ENCODE data around the gene RABL2B.

The RABL2B gene

GRCh38 chr22:50722716-50723428, 60.6 kb downstream of the RABL2B start:
- in situ Hi-C loops (cut with MboI; ENCODE audit: low sequenced_read_pairs): no loop called here

- in situ Hi-C loops (cut with MboI; ENCODE audit: low sequenced_read_pairs): no loop called here
Measured at GRCh38 chr22:50722048-50722701, 61.3 kb downstream of the RABL2B start.

DNA sequence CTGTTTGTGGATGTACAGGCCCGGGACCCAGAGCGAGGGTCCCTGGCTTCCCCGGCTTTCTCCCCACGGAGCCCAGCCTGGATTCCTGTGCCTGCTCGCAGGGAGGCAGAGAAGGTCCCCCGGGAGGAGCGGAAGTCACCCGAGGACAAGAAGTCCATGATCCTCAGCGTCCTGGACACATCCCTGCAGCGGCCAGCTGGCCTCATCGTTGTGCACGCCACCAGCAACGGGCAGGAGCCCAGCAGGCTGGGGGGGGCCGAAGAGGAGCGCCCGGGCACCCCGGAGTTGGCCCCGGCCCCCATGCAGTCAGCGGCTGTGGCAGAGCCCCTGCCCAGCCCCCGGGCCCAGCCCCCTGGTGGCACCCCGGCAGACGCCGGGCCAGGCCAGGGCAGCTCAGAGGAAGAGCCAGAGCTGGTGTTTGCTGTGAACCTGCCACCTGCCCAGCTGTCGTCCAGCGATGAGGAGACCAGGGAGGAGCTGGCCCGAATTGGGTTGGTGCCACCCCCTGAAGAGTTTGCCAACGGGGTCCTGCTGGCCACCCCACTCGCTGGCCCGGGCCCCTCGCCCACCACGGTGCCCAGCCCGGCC, 62.1 kb downstream of the RABL2B start:
- in situ Hi-C loops (cut with MboI; ENCODE audit: low sequenced_read_pairs): no loop called here

DNA sequence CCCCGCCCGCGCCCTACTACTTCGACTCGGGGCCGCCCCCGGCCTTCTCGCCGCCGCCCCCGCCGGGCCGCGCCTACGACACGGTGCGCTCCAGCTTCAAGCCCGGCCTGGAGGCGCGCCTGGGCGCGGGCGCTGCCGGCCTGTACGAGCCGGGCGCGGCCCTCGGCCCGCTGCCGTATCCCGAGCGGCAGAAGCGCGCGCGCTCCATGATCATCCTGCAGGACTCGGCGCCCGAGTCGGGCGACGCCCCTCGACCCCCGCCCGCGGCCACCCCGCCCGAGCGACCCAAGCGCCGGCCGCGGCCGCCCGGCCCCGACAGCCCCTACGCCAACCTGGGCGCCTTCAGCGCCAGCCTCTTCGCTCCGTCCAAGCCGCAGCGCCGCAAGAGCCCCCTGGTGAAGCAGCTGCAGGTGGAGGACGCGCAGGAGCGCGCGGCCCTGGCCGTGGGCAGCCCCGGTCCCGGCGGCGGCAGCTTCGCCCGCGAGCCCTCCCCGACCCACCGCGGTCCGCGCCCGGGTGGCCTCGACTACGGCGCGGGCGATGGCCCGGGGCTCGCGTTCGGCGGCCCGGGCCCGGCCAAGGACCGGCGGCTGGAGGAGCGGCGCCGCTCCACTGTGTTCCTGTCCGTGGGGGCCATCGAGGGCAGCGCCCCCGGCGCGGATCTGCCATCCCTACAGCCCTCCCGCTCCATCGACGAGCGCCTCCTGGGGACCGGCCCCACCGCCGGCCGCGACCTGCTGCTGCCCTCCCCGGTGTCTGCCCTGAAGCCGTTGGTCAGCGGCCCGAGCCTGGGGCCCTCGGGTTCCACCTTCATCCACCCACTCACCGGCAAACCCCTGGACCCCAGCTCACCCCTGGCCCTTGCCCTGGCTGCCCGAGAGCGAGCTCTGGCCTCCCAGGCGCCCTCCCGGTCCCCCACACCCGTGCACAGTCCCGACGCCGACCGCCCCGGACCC, 62.9 kb downstream of the RABL2B start:
- in situ Hi-C loops (cut with MboI; ENCODE audit: low sequenced_read_pairs): no loop called here

GRCh38 chr22:50719814-50720300, 63.6 kb downstream of the RABL2B start:
- in situ Hi-C loops (cut with MboI; ENCODE audit: low sequenced_read_pairs): no loop called here

- in situ Hi-C loops (cut with MboI; ENCODE audit: low sequenced_read_pairs): no loop called here
Measured at GRCh38 chr22:50718352-50718709, 65.1 kb downstream of the RABL2B start.

- in situ Hi-C loops (cut with MboI; ENCODE audit: low sequenced_read_pairs): no loop called here
Measured at GRCh38 chr22:50717709-50718351, 65.6 kb downstream of the RABL2B start.
